Esophagus squamous epithelium (tissue), 4 donors: ENCODE results near the gene KREMEN1.

Source experiments
- CTCF ChIP-seq, 6 experiments: fragments of 450-650 bp in 4 of 6; fragments of 200-600 bp in 2 of 6; sonication (generic) in 2 of 6; IDR thresholded peaks; one replicate each; pipeline ENCODE4 v1.5.1; 2016 to 2019; ENCODE audit warnings: antibody characterized with exemption in 6 of 6, mild to moderate bottlenecking in 4 of 6, moderate library complexity in 4 of 6
- POLR2A ChIP-seq, 4 donors: fragments of 450-650 bp; IDR thresholded peaks; one replicate each; pipeline ENCODE4 v1.6.1; 2017; ENCODE audit warnings: antibody characterized with exemption in 4 of 4, mild to moderate bottlenecking in 4 of 4, moderate library complexity in 3 of 4

- TF ChIP-seq CTCF (IDR thresholded peaks at IDR 0.05) (peak in 1 of 6 experiments; percentile 12), POLR2A (IDR thresholded peaks at IDR 0.05) (peak in 1 of 4 donors; percentile 7)
Measured at GRCh38 chr22:29031227-29032011, 41.4 kb upstream of the KREMEN1 start.
